ENCODE results near the gene ARIH1.

The ARIH1 gene

DNA sequence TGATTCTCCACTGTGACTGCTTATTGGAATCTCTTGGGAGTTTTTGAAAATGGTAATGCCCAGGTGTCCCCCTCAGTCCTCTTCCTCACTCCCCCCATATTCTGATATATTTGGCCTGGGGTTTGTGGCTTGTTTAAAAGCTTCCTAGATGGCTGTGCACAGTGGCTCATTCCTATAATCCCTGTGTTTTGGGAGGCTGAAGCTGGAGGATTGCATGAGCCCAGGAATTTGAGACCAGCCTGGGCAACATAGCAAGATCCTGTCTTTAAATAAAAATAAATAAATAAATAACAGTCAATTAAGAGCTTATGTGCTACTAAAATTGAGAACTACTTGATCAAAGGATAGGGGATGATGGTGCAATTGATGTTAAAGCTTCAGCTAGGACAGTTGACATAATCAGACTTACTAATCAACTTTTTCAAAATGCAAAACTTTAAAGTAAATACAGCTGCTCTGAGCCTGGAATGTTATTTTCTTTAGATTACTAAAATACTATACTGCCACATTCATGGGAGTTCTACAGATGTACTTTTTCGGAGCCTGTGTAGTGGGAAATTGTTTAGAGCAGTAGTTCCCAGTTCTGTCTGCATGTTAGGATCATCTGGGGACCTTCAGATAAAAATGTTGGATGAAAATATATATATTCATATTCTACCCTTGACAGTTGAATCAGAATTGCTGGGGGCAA lies 33.4 kb downstream of the ARIH1 start:
- peaks cover 4% of the 10 kb centered on the region; the same call in 1 of the 2 replicates for H3K36me3 ChIP-seq (ENCODE audit: control insufficient read depth, insufficient read depth, low read length)
- H3K27me3 ChIP-seq (ENCODE audit: control insufficient read depth, insufficient read depth, low read length): no peaks in the 10 kb centered on the region
- no peaks in the 10 kb centered on the region for H3K9me3 ChIP-seq (ENCODE audit: control insufficient read depth, insufficient read depth, low read depth, low read length)
- no peak overlapping the region for H3K9ac ChIP-seq (ENCODE audit: low read length)
- no peak overlapping the region for H3K4me3 ChIP-seq (ENCODE audit: low read depth, low read length)
- no peak overlapping the region for H3K27ac ChIP-seq (ENCODE audit: low read depth, low read length)
- no peaks in the 10 kb centered on the region for H3K4me1 ChIP-seq (ENCODE audit: control insufficient read depth, insufficient read depth, low read length)

GRCh38 chr15:72509484-72509883 lies 35.4 kb downstream of the ARIH1 start:
- no peaks in the 10 kb centered on the region for H3K4me1 ChIP-seq (ENCODE audit: control insufficient read depth, insufficient read depth, low read length)
- no peak overlapping the region for H3K27ac ChIP-seq (ENCODE audit: low read depth, low read length)
- H3K9me3 ChIP-seq (ENCODE audit: control insufficient read depth, insufficient read depth, low read depth, low read length): no peaks in the 10 kb centered on the region
- H3K36me3 ChIP-seq (ENCODE audit: control insufficient read depth, insufficient read depth, low read length): peaks cover 1% of the 10 kb centered on the region; the same call in 1 of the 2 replicates
- H3K9ac ChIP-seq (ENCODE audit: low read length): no peak overlapping the region
- H3K4me3 ChIP-seq (ENCODE audit: low read depth, low read length): no peak overlapping the region
- H3K27me3 ChIP-seq (ENCODE audit: control insufficient read depth, insufficient read depth, low read length): no peaks in the 10 kb centered on the region

- no peaks in the 10 kb centered on the region for H3K9me3 ChIP-seq (ENCODE audit: control insufficient read depth, insufficient read depth, low read depth, low read length)
- H3K4me1 ChIP-seq (ENCODE audit: control insufficient read depth, insufficient read depth, low read length): no peaks in the 10 kb centered on the region
- no peak overlapping the region for H3K27ac ChIP-seq (ENCODE audit: low read depth, low read length)
- no peak overlapping the region for H3K9ac ChIP-seq (ENCODE audit: low read length)
- H3K36me3 ChIP-seq (ENCODE audit: control insufficient read depth, insufficient read depth, low read length): peaks cover 3% of the 10 kb centered on the region; the same call in 1 of the 2 replicates
- H3K4me3 ChIP-seq (ENCODE audit: low read depth, low read length): no peak overlapping the region
- H3K27me3 ChIP-seq (ENCODE audit: control insufficient read depth, insufficient read depth, low read length): no peaks in the 10 kb centered on the region
Observed at GRCh38 chr15:72511536-72511935, 37.4 kb downstream of the ARIH1 start.

DNA sequence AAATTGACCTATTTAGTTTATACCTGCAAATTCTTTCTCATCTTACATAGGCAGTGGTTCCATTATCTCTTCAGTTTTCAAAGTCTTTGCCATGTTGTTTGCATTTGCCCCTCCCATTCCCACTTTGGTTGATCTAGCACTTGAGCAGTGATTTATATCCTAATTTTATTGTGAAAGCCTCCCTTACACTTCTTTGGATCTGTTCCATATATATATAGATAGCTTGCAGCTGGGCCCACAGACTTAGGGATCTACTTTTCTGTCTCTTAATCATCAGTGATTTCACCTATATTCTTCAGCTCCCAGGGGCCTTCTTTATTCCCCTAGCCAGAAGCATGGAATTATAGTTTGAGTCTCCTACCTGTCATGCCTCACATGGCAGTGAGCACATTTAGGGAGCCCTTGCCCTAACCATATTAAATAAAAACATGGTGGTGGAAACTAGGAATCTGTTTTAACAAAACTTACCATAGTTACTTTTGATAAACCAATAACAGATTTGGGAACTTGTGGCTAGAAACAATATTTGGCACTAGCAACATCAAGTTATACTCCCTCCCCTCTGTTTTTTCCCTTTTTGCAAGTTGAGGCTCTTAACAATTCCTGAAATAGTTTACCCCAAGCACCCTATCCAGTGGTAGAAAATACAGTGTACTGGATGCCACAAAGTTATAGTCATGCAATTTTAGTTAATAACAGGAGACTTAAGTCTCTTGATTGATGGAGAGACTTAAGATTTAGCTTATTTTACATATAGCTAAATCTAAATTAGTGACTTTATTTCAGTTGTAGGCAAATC lies 41.7 kb downstream of the ARIH1 start:
- Histone ChIP-seq H3K9ac (ENCODE audit: low read length) (no peak overlapping the region), H3K27ac (ENCODE audit: low read depth, low read length) (no peak overlapping the region), H3K36me3 (ENCODE audit: control insufficient read depth, insufficient read depth, low read length) (peaks cover 11% of the 10 kb centered on the region; the same call in 1 of the 2 replicates)

GRCh38 chr15:72516777-72517176 lies 42.6 kb downstream of the ARIH1 start:
- H3K27me3 ChIP-seq (ENCODE audit: control insufficient read depth, insufficient read depth, low read length): no peaks in the 10 kb centered on the region
- H3K27ac ChIP-seq (ENCODE audit: low read depth, low read length): no peak overlapping the region
- H3K36me3 ChIP-seq (ENCODE audit: control insufficient read depth, insufficient read depth, low read length): peaks cover 12% of the 10 kb centered on the region; the same call in 1 of the 2 replicates
- H3K4me3 ChIP-seq (ENCODE audit: low read depth, low read length): no peak overlapping the region
- H3K4me1 ChIP-seq (ENCODE audit: control insufficient read depth, insufficient read depth, low read length): no peaks in the 10 kb centered on the region
- H3K9me3 ChIP-seq (ENCODE audit: control insufficient read depth, insufficient read depth, low read depth, low read length): no peaks in the 10 kb centered on the region
- H3K9ac ChIP-seq (ENCODE audit: low read length): no peak overlapping the region

More for the DNA sequence above, 41.7 kb downstream of the ARIH1 start:
- H3K9me3 ChIP-seq (ENCODE audit: control insufficient read depth, insufficient read depth, low read depth, low read length): no peaks in the 10 kb centered on the region
- H3K4me3 ChIP-seq (ENCODE audit: low read depth, low read length): no peak overlapping the region
- H3K27me3 ChIP-seq (ENCODE audit: control insufficient read depth, insufficient read depth, low read length): no peaks in the 10 kb centered on the region
- H3K4me1 ChIP-seq (ENCODE audit: control insufficient read depth, insufficient read depth, low read length): no peaks in the 10 kb centered on the region

DNA sequence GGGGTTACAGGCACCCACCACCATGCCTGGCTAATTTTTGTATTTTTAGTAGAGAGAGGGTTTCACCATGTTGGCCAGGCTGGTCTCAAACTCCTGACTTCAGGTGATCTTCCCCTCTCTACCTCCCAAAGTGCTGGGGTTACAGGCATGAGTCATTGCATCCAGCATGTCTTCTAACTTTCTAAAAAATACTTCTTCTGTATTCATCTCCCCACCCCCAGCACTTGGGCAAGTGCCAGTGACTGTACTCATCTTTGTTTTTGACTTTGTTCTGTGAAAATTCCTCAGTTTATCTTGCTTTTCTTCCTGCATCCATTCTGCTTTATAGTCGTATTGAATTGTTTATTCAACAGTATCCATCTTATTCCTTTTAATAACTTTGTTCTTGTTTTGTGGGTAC lies 47.6 kb downstream of the ARIH1 start:
- no peak overlapping the region for H3K9ac ChIP-seq (ENCODE audit: low read length)
- peaks cover 22% of the 10 kb centered on the region for H3K36me3 ChIP-seq (ENCODE audit: control insufficient read depth, insufficient read depth, low read length)
- no peak overlapping the region for H3K4me3 ChIP-seq (ENCODE audit: low read depth, low read length)
- no peaks in the 10 kb centered on the region for H3K9me3 ChIP-seq (ENCODE audit: control insufficient read depth, insufficient read depth, low read depth, low read length)
- H3K27ac ChIP-seq (ENCODE audit: low read depth, low read length): no peak overlapping the region
- H3K27me3 ChIP-seq (ENCODE audit: control insufficient read depth, insufficient read depth, low read length): no peaks in the 10 kb centered on the region
- no peaks in the 10 kb centered on the region for H3K4me1 ChIP-seq (ENCODE audit: control insufficient read depth, insufficient read depth, low read length)

DNA sequence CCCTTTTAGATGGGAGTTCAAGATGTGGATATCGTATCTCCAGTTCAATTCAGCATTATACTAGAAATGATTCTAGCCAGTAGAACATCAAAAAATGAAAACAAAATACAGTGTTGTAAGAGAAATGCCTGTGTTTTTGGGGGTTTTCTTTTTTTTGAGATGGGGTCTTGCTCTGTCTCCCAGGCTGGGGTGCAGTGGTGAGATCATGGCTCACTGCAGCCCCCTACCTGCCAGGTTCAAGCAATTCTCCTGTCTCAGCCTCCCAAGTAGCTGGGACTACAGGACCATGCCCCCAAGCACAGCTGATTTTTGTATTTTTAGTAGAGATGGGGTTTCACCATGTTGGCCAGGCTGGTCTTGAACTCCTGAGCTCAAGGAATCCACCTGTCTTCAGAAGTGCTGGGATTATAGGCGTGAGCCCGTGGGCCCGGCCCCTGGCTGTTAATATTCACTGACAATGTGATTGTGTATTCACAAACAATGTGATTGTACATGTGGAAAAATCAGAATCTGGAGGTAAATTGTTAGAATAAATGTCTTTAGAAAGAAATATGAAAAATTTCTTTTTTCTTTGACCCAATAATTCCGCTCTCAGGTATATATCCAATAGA lies 59.0 kb downstream of the ARIH1 start:
- no peaks in the 10 kb centered on the region for H3K4me1 ChIP-seq (ENCODE audit: control insufficient read depth, insufficient read depth, low read length)
- H3K36me3 ChIP-seq (ENCODE audit: control insufficient read depth, insufficient read depth, low read length): peaks cover 4% of the 10 kb centered on the region; the same call in 1 of the 2 replicates
- no peaks in the 10 kb centered on the region for H3K27me3 ChIP-seq (ENCODE audit: control insufficient read depth, insufficient read depth, low read length)
- no peaks in the 10 kb centered on the region for H3K9me3 ChIP-seq (ENCODE audit: control insufficient read depth, insufficient read depth, low read depth, low read length)
- no peak overlapping the region for H3K9ac ChIP-seq (ENCODE audit: low read length)
- no peak overlapping the region for H3K4me3 ChIP-seq (ENCODE audit: low read depth, low read length)
- no peak overlapping the region for H3K27ac ChIP-seq (ENCODE audit: low read depth, low read length)

DNA sequence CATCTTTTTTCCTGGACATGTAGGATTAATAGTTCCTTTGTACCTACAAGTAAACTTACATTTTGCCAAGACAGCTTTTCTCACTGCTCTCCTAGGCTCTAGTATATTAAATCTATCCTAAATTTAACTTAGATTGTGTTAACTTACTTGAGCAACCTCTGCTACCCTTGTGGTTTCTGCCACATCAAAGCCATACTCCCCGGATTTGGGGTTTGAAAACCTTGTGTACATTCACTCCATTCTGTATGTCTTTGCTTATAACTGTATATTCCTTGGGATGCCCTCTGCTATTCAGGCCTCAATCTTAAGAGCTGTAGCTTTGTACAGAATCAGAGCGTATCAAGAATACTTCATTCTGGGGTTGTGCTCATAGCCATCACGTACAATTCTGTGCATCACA lies 60.4 kb downstream of the ARIH1 start:
- peaks cover 16% of the 10 kb centered on the region for H3K36me3 ChIP-seq (ENCODE audit: control insufficient read depth, insufficient read depth, low read length)
- no peak overlapping the region for H3K9ac ChIP-seq (ENCODE audit: low read length)
- H3K27me3 ChIP-seq (ENCODE audit: control insufficient read depth, insufficient read depth, low read length): no peaks in the 10 kb centered on the region
- H3K27ac ChIP-seq (ENCODE audit: low read depth, low read length): no peak overlapping the region
- H3K9me3 ChIP-seq (ENCODE audit: control insufficient read depth, insufficient read depth, low read depth, low read length): peaks cover 9% of the 10 kb centered on the region; the same call in 1 of the 2 replicates
- H3K4me1 ChIP-seq (ENCODE audit: control insufficient read depth, insufficient read depth, low read length): no peaks in the 10 kb centered on the region
- no peak overlapping the region for H3K4me3 ChIP-seq (ENCODE audit: low read depth, low read length)

- Histone ChIP-seq H3K4me1 (ENCODE audit: control insufficient read depth, insufficient read depth, low read length) (no peaks in the 10 kb centered on the region), H3K4me3 (ENCODE audit: low read depth, low read length) (no peak overlapping the region), H3K27me3 (ENCODE audit: control insufficient read depth, insufficient read depth, low read length) (no peaks in the 10 kb centered on the region), H3K27ac (ENCODE audit: low read depth, low read length) (no peak overlapping the region), H3K9me3 (ENCODE audit: control insufficient read depth, insufficient read depth, low read depth, low read length) (peaks cover 18% of the 10 kb centered on the region), H3K9ac (ENCODE audit: low read length) (no peak overlapping the region), H3K36me3 (ENCODE audit: control insufficient read depth, insufficient read depth, low read length) (peaks cover 23% of the 10 kb centered on the region)
Observed at GRCh38 chr15:72535911-72536310, 61.8 kb downstream of the ARIH1 start.

DNA sequence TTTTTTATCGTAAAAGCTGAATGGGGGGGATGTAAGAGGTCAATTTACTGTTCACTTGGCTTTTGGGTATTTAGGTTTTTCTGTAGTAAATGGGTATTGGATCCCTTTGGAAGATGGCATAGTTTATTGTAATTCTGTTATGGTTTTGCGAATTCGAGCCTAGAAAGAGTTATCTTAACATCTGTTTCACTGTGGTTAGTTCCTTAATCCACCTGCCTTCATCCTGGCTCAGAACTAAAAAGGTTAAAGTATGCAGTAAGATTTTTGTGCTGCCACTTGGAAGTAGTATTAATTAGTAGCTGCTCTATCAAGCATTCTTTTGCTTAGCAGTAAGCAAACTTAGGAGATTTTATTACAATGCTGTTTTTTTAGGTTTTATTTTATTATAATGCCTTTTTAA lies 62.4 kb downstream of the ARIH1 start:
- Histone ChIP-seq H3K27ac (ENCODE audit: low read depth, low read length) (no peak overlapping the region), H3K36me3 (ENCODE audit: control insufficient read depth, insufficient read depth, low read length) (peaks cover 23% of the 10 kb centered on the region), H3K4me3 (ENCODE audit: low read depth, low read length) (no peak overlapping the region), H3K27me3 (ENCODE audit: control insufficient read depth, insufficient read depth, low read length) (no peaks in the 10 kb centered on the region), H3K4me1 (ENCODE audit: control insufficient read depth, insufficient read depth, low read length) (no peaks in the 10 kb centered on the region), H3K9ac (ENCODE audit: low read length) (no peak overlapping the region), H3K9me3 (ENCODE audit: control insufficient read depth, insufficient read depth, low read depth, low read length) (peaks cover 22% of the 10 kb centered on the region)

- H3K27ac ChIP-seq (ENCODE audit: low read depth, low read length): no peak overlapping the region
- H3K36me3 ChIP-seq (ENCODE audit: control insufficient read depth, insufficient read depth, low read length): peaks cover 23% of the 10 kb centered on the region
- peaks cover 22% of the 10 kb centered on the region for H3K9me3 ChIP-seq (ENCODE audit: control insufficient read depth, insufficient read depth, low read depth, low read length)
- no peak overlapping the region for H3K4me3 ChIP-seq (ENCODE audit: low read depth, low read length)
- H3K9ac ChIP-seq (ENCODE audit: low read length): no peak overlapping the region
- no peaks in the 10 kb centered on the region for H3K27me3 ChIP-seq (ENCODE audit: control insufficient read depth, insufficient read depth, low read length)
- no peaks in the 10 kb centered on the region for H3K4me1 ChIP-seq (ENCODE audit: control insufficient read depth, insufficient read depth, low read length)
Observed at GRCh38 chr15:72538931-72539330, 64.8 kb downstream of the ARIH1 start.

Data from HUES6 (cell line).